DMS114 treated with DMSO at 0.1 percent for 48 hours (cell line): Measurements from ENCODE around the gene CRIP2.

Source experiments
- DNase-seq: peaks from one replicate; lab custom pipeline; 2025; ENCODE audit not compliant: unreplicated experiment; lab: John Stamatoyannopoulos, UW

The CRIP2 gene

DNA sequence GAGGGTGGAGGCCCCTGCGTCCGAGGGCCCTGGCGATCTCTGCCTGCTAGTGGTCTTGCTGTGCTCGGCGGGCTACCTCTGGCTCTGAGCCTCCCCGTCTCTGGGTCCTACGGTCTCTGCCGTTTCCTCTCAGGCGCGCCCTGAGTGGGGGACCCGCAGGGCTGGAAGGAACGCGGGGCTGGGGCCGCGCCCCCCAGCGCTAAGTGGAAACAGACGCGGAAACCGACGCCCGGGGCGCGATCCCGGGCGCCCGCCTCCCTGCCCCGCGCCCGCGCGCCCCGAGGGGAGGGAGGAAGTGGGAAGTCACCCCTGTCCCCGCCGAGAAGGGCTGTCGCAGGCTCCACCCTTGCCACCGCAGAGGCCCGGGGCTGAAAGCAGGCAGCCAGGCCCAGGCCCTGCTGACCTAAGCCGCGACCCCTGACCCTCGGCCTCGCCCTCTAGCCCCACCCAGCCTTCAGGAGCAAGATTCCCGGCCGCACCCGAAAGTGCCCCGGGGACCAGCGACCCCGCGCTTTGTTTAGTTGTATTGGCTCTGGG lies 12.9 kb downstream of the CRIP2 start:
- no peak for DNase-seq

DNA sequence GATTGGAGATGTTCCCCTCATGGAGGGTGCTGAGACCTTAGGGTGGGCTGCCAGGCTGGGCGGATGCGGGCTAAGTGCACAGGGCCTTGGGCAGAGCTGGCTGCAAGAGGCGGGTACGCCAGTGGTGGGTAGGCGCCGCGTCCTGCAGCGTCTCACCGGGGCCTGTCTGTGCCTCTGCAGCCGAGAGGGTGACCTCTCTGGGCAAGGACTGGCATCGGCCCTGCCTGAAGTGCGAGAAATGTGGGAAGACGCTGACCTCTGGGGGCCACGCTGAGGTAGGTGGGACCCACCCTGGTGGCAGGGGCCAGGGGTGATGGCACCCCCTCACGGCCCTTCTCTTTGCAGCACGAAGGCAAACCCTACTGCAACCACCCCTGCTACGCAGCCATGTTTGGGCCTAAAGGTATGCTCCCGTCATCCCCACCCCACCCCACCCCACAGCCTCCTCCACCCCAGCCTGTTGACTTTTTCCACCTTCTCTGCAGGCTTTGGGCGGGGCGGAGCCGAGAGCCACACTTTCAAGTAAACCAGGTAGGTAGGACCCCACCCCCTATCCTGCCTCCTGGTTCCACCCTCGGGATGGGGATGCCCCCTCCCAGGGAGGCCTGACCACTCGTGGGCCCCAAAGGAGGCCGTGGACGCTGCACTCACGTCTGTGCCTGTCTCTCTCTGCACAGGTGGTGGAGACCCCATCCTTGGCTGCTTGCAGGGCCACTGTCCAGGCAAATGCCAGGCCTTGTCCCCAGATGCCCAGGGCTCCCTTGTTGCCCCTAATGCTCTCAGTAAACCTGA lies 13.6 kb downstream of the CRIP2 start:
- DNase-seq = no peak

DNA sequence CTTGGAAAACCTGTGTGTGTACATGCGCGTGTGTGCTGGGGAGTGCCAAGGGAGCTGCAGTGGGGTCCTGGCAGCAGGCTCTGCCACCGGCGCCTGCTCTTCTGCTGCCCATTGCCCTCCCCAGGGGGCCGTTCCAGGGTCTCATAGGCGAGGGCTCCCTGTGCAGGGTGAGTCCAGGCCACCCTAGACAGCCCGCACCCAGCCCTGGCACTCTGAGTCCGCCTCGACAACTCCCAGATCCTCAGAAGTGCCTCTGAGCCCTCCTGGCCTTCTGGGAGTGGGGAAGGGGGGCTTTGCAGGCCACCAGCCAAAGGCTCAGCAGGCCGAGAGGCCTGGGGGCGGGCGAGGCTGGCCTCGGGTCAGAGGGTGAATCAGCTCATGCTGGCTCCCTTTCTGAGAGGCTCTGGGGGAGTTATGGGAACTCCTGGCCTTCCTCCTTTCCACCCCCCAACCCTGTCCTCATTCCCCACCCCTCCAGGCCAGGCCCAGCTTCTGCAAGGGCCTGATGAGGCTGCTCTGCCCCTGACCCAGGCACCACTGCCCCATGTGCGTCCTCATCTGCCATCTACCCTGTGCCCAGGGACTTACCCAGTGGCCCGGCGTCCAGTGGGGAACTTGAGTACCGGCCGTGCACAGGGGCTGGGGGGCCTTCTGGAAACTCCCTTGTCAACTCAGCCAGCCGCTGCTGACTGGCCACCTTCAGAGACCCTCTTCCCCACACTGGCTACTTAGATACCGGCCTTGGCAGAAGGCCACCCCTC lies 14.3 kb downstream of the CRIP2 start:
- no peak for DNase-seq

DNA sequence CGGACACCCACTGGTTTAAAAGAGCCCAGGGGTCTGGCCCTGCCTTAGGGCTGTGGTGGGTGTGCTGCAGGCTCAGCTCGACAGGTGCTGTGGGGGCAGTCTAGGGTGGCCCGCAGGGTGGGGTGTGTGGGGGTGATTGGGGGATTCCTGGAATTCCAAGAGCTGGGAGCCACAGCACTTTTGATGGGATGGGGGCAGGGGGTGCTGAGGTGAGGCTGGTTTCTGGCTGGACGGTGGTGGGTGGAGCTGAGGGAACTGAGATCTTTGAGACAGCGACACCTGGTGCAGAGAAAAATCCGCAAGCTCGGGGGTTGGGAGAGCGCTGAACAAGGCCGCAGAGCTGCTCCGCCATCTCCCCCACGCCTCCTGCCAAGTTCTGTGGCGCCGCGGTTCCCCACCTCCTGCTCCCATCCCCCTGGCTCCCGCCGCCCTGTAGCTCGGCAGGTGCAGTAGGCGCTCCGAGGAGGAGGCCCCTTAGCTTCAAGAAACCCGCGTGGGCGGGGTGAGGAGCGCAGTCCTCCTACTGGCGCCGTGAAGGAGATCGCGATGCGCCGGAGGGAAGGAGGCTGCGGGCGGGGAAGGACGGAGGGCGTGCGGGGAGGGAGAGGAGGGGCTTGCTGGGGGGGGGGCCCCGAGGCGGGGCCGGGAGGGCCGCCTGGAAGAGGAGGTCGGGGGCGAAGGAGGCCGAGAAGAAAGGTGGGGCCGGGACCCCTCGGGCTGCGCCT lies 15.1 kb downstream of the CRIP2 start:
- peak; percentile 66 for DNase-seq

DNA sequence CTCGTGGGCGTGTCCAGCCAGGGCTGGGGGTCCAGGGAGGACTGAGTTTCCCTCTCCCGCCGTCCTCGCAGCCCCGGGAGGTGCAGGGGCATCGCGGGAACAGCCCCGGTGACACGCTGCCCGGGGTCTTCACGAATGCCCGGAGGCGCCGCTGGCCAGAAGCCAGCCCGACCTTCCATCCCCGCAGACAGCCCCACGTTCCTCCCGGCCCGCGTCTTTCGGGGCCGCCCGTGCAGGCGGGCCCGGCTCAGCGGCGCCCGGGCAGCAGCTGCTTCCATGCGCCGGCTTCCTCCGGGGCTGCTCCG lies 15.6 kb downstream of the CRIP2 start:
- DNase-seq = no peak

DNA sequence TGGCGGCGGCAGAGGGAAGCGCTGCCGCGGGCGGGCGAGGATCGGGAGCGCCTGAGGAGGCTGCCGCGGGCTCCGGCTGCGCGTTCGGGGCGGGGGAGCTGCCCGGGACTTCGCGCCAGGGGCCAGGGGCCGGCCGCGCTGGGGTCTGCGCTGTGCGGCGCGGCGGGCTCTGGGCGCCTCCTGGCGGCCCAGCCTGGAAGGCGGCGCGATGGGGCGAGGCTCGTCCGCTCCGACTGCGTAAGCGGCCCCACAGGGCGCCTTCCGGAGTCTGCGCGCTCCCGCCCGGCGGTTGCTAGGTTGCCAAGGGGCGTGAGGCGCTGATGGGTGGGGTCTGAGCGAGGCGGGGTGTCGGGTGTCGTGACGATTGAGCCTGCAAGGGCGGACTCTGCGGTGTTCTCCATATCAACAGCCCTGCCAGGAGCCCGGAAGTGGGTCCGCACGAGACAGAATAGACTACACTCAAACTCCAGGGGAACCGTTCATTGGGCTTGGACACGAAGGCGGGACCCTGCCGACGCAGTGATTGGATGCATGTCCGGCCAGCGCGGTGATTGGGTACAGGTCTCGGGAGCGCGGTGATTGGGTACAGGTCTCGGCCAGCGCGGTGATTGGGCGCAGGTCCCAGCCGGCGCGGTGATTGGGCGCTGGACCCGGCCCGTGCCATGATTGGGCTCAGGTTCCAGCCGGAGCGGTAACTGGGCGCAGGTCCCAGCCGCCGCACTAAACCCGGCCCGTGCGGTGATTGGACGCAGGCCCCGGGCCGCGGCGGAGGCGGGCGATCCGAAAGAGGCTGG lies 16.1 kb downstream of the CRIP2 start, which contains the start of gene TEDC1:
Gene TEDC1, plus strand, starts transcription at position 675 of the 794 bp plus-strand sequence. CDS start 130 bp downstream, outside the sequence.
- peak; percentile 98 for DNase-seq

DNA sequence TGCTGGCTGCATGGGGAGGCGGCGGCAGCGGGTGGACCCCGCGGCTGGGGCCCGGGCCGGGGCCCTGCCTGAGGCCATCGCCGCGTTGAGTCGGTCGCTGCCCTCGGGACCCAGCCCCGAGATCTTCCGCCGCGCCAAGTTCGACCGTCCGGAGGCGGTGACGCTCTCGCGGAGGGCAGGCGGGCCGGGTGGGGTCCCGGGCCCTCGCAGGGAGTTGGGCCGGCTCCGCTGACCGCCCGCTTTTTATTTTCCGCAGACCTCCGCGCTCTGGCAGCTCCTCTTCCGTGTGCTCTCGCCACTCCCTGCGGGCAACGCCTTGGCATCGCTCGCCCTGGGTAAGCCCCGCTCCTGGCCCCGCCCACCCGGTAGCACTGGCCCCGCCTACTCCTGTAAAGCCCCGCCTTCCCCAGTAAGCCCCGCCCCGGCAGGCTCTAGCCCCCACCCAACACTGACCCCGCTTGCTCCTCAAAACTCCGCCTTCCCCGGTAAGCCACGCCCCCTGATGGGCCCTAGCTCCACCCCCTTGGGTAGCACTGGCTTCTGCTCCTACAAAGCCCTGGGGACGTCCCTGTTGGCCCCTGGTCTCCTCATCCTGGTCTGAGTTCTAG lies 16.8 kb downstream of the CRIP2 start:
- DNase-seq = peak; percentile 39

DNA sequence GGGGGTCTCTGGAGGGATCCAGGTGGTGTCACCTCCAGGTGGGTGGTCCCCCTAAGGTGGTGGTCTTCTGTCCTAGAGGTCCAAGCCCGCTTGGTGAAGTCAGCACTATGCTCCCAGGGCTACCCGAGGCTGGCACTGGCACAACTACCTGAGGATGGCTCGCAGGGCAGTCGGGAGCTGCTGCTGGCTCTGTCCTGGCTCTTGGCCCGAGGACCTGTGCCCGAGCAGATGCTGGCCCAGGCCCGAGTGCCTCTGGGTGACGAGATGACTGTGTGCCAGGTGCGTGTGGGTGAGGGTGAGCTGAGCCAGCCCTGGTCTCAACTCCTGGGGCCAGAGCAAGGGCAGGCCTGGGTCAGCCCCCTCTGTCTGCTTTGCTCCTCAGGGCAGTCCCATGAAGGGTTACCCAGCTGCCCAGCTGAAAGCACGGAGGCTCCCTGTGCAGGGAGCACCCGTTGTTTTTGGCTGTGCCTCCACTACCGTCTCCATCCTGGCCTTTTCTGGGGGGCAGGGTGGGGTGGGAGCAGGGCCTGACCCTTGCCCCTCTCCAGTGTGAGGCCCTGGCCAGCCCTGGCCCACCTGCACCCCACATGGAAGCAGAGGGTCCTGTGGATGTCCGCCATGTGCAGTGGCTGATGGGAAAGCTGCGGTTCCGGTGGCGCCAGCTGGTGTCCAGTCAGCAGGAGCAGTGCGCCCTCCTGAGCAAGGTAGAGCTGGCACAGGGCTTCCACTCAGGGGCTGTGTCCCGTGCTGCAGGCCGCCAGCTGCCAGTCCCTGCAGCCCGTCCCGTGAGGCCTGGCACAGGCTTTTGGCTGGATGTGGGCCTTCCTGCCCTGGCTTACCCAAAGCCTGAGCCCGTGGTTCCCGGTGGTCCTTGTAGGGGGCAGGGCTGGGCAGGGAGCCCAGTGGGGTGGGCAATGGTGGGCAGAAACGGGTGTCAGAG lies 17.7 kb downstream of the CRIP2 start:
- DNase-seq = no peak

DNA sequence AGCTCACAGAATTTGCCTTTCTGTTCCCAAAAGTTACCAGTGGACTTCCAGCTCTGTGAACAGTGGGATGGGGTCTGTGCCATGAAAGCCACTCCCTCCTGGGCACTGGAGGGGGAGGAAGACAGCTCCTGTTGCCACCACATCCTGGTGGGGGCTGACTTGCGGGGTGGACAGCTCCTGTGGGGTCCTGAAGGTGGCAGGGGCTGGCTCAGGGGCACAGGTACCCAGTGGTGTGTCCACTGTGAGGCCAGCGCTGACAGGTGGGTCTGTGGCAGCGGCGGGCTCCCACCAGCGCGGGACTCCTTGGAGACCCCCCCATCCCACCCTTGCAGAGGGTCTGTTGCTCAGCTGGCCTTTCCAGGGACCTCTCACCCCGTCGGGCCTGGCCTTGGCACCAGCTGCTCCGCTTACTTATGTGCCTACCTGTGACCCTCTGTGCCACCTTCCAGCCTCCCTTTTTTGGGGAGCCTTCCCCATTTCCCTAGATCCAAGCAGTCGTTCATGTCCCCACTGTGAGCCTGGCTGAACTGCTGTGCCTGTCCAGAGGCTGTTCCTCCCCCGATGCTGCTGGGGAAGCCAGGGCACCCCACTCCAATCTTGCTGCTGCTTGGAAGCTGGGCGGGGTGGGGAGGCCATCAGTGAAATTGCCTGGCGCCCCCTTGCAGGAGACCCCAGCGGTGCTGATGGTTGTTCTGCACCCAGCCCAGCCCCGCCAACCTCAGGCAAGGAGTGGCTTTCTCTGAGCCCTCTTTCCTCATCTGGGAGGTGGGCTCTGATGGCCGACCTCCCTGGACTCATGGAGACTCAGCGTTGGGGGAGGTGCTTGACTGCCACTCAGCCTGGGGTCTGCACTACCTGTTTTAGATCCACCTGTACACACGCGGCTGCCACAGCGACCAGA lies 18.6 kb downstream of the CRIP2 start:
- no peak for DNase-seq

DNA sequence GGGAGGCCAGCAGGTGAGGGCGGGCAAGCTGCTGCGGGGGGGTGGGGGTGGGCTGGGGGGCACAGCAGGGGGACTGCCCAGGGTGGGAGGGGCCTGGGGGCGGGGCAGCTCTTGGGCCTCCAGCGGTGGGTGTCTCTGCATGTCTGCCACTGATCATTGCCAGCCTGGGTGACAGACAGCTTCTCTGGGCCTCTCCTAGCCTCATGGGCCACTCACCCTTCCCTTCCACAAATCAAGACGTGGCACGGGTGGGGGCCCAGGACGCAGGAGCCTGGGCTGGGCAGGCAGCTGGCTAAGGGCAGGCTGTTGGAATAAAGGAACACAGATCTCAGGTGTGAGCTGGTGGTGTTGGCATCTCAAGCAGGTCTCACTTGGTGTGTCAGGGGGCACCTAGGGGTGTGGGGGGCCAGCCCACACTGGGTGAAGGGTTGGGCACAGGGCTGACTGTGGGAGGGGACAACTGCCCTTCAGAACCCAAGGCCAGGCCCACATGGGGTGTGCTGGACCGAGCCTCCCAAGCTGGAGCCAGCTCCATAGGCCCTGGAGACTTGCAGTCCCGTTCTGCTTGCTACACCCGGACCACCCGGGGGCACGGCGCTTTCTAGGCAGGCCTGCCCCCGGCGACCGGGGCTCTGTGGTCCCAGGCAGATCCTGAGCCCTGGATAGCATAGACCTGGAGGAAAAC lies 19.4 kb downstream of the CRIP2 start:
- DNase-seq = no peak

DNA sequence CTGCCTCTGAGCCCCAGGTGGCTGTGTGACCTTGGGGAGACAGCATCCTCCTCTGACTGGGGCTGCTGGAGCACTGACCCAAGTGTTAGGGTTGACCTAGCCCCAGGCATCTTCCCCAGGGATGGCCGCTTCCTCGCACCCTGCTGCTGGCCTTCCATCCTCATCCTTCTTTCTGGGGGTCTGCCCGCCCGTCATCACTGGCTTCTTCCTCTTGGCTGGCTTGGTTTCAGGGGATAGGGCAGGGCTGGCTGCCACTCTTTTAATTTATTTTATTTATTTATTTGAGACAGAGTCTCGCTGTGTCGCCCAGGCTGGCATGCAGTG lies 19.9 kb downstream of the CRIP2 start:
- DNase-seq = no peak

DNA sequence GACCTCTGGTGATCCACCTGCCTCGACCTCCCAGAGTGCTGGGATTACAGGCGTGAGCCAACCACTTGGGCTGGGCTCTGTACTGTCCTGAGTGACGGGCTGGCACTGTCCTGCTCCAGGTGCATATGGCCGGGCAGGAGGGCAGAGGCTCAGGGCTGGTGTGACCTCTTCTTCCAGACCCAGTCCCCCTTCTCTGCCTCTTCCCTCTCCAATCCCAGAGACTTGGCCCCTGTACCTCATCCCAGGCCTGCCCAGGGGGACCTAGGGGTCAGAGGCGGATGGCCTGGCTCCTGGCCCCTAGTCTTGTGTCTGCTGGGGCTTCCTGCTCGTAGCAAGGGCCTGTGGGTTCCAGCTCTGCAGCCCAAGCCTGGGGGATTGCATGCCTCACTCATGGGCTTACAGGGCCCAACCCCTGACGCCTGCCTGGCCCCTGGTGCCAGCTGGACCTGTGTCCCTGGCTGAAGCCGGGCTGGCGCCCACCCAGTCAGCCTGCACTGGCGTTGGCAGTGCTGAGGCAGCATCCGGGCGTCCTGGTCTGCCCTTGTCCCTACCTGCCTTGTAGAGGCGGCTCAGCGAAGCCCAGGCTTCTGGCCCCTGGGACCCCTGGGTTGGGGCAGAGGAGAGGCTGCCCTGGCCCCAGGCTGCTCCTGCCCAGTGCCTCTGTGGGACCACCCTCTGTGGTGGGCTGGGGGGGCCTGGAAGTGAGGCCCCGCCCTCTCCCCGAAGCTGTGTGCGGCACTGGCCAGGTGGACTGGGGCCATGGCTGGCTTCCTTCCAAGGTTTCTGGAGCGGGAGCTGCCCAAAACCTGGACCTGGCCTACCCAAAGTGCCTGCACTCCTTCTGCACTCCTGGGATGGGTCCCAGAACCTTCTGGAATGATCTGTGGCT lies 20.7 kb downstream of the CRIP2 start:
- DNase-seq = no peak

DNA sequence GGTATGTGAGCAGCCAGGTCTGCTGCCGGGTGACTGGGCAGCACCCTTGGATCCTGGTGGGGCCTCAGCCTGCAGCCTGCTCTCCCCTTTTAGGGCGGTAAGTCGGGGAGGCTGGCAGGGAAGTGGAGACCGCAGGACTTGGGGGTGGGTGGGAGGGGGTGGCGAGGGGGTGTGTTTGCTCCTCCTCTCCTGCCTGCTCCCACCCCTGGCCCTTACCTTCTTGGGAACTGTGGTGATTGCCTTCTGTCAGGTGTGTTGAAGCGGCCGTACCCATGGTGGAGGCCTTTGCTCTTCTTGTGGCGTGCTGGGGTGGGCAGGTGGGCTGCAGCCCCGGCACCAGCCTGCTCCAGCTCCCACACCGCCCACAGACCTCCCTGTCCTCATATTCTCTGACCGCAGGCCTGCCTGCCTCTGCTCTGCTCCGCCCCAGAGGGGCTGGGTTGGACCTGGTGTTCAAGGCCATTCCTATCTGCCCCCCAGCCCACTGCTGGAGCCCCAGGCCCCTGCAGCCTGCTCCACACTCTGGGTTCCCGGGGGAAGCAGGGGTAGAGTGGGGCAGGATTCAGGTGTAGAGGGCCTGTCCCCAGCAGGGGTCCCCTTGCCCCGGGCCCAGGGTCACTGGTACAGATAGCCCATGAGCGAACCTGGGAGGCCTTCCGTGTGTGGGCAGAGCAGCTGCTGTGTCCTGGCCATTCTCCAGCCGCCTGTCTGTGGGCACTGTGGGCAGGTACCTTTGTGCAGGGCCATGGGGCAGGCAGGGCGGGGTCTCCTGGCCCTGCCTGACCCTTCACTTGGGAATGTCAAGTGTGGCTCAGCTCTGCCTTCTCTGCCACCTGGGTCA lies 21.6 kb downstream of the CRIP2 start:
- DNase-seq = no peak

DNA sequence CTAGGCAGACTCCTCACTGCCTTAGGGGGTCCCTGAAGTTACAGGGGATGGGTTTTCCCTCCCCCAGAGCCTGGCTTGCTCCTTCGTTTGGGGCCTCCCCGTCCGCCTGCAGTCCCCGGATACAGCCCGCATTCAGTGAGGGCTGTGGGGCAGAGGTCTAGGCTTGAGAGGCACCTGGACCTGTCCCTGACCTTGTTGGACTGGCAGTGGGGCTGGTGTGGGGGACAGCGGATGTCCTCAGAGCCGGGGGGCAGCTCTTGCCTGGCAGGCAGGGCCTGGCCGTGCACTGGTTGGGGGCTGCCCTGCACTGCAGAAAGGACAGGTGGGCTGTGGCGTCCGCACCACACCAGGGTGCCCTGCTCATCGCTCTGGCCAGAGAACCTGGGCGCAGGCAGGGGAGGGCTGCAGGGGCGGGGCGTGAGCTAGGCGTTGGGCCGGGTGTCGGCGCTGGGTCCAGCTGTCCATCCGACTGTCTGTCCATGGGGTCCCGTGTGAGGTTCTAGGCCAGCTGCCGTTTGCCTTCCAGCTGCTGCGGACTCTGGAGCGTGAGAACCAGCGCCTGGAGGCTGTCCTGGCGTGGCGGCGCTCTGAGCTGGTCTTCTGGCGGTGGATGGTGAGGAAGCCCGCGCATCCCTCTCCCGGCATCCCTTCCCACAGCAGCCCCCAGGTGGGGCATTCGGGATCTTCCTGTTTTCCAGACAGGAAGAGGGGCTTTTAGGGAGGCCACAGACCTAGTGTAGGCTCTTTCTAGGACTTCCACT lies 22.4 kb downstream of the CRIP2 start:
- no peak for DNase-seq
